H1 (cell line): ENCODE data around the gene TCAP. TPM values are rescaled to one million over a fixed set of nuclear protein-coding genes. Genes with fewer than 3 reads are reported as not detected.

Experiments
- KDM1A ChIP-seq: fragments of 200-600, 300-600 bp; sonication (generic); IDR thresholded peaks from 2 replicates; pipeline ENCODE4 v1.7.1; 2016; ENCODE audit warnings: mild to moderate bottlenecking, low read length, borderline replicate concordance
- polyA plus RNA-seq, 7 experiments: library from polyadenylated mRNA; depleted of rRNA in 3 of 7; stranded (reverse) in 5 of 7; unstranded in 2 of 7; fragments of >200 nt in 5 of 7; fragments of 200-250 nt in 2 of 7; gene quantifications; 1 replicate in 5 of 7; 2 replicates in 1 of 7; 4 replicates in 1 of 7; pipeline versions ENCODE4 v1.2.1 to v1.2.3, GENCODE V29; 2011 to 2013; ENCODE audit warnings: missing spikeins in 2 of 7, mixed read lengths in 2 of 7
- total RNA-seq: library from RNA; stranded (reverse); fragmentation: NEBNext Ultra II Directional; extraction: Animal tissue kit (Norgen Biotek cat#: 25700); gene quantifications from 2 replicates; pipeline ENCODE4 v1.2.1, GENCODE V29; 2021

TCAP gene
- total and polyA plus RNA-seq, 2 of the 8 experiments (the other 6 are each of a cell fraction or from before 2014, with no cell fraction given) = 0.82 to 1.4 TPM

DNA sequence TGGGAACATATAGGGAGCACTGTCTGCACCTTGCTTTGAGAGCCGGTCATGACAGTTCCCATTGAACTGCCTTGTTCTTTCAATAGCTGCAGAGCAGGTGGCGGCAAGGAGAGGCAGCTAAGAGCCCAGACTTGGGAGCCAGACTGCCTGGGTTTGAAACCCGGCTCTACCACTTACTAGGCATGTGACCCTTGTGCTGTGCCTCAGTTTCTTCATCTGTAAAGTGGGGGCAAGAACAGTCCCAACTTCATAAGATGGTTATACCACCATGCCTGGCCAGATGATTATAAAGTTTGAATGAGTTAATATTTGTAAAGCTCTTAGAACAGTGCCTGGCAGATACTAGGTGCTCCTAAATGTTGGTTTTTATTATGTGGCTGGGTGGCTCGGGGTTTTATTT is 49.1 kb downstream of the TCAP start (continued):
- no peak for TF ChIP-seq KDM1A
